Tibial nerve (tissue), 4 donors: ENCODE results near the gene PDCD10.

ENCODE experiments used
- EP300 ChIP-seq, 2 donors: sonication (generic); formaldehyde crosslinking; IDR thresholded peaks; one replicate each; pipeline ENCODE4 v1.6.1; 2017; ENCODE audit warnings: antibody characterized with exemption in 2 of 2, mild to moderate bottlenecking in 1 of 2
- TF ChIP-seq, protein P1 (sequence below), 5 experiments: fragments of 200-600 bp in 3 of 5; fragments of 450-650 bp in 2 of 5; sonication (generic) in 3 of 5; IDR thresholded peaks; one replicate each; pipeline ENCODE4 v1.5.1; 2016 to 2019; ENCODE audit warnings: antibody characterized with exemption in 5 of 5, mild to moderate bottlenecking in 3 of 5, moderate library complexity in 2 of 5

DNA sequence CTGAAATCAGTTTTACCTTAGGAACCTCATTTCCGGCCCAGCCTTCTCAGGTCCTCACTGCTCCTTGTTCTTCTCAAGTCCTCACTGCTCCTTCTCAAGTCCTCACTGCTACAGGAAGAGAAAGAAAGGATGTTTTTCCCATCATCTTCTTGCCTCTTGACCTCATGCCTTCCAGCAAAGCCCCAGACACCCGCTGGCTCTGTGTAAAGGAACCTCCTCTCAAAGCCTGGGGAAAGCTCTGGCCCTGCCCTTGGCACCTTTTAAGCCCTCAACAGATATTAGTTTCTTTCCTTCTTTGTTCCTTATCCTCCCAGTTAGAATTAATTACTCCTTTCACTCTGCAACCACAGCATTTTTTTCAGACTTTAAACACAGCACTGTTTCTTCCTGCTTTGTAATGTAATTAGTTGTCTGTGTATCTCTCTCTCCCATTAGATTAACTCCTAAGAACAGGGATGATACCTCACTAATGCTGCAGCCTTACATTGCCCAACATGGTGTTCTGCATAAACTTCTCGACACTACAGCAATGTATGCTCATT, 76.9 kb downstream of the PDCD10 start:
- TF ChIP-seq, protein P1, sequence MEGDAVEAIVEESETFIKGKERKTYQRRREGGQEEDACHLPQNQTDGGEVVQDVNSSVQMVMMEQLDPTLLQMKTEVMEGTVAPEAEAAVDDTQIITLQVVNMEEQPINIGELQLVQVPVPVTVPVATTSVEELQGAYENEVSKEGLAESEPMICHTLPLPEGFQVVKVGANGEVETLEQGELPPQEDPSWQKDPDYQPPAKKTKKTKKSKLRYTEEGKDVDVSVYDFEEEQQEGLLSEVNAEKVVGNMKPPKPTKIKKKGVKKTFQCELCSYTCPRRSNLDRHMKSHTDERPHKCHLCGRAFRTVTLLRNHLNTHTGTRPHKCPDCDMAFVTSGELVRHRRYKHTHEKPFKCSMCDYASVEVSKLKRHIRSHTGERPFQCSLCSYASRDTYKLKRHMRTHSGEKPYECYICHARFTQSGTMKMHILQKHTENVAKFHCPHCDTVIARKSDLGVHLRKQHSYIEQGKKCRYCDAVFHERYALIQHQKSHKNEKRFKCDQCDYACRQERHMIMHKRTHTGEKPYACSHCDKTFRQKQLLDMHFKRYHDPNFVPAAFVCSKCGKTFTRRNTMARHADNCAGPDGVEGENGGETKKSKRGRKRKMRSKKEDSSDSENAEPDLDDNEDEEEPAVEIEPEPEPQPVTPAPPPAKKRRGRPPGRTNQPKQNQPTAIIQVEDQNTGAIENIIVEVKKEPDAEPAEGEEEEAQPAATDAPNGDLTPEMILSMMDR (IDR thresholded peaks at IDR 0.05) = no peak
- TF ChIP-seq EP300 (IDR thresholded peaks at IDR 0.05) = no peak
